Esophagus muscularis mucosa (tissue), 4 donors: ENCODE results near the gene SHISA8.

Source experiments
- EP300 ChIP-seq: sonication (generic); formaldehyde crosslinking; IDR thresholded peaks from one replicate; pipeline ENCODE4 v1.6.1; 2017; ENCODE audit warnings: antibody characterized with exemption
- POLR2A ChIP-seq: fragments of 450-650 bp; IDR thresholded peaks from one replicate; pipeline ENCODE4 v1.6.1; 2017; ENCODE audit warnings: antibody characterized with exemption, moderate library complexity, mild to moderate bottlenecking, low read depth
- POLR2AphosphoS5 ChIP-seq, 2 donors: sonication (generic); formaldehyde crosslinking; IDR thresholded peaks; one replicate each; pipeline ENCODE4 v1.6.1; 2017; ENCODE audit warnings: antibody characterized with exemption in 2 of 2
- TF ChIP-seq, protein P1 (sequence below), 3 experiments: fragments of 200-600 bp in 2 of 3; fragments of 450-650 bp in 1 of 3; sonication (generic) in 2 of 3; IDR thresholded peaks; one replicate each; pipeline ENCODE4 v1.5.1; 2017 to 2019; ENCODE audit warnings: antibody characterized with exemption in 3 of 3, mild to moderate bottlenecking in 2 of 3, moderate library complexity in 1 of 3

DNA sequence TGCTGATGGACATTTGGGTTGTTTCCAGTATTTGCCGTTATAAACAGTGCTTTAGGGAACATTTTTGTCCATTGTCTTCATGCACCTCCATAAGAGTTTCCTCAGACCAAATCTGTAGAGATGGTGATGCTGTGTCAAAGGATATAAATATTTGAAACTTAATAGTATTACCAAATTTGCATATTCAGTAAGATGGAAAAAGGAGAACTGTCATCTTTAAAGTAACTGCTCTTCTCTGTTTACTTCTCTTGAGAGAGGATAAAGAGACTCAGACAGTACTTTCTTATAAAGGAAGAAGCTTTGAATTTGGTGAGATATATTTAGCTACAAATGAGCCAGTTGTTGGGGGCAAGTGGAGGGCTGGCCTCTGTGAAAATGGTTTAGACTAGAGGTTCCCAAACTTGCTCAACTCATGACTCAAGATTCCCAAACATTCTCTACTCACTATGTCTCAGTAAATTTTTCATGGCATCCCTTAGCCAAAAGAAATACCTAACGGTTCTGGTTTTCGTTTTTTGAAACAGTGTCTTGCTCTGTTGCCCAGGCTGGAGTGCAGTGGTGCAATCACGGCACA, 26.2 kb downstream of the SHISA8 start:
- TF ChIP-seq POLR2A (no peak), POLR2AphosphoS5 (IDR thresholded peaks at IDR 0.05) (no peak), EP300 (no peak)
- TF ChIP-seq, protein P1, sequence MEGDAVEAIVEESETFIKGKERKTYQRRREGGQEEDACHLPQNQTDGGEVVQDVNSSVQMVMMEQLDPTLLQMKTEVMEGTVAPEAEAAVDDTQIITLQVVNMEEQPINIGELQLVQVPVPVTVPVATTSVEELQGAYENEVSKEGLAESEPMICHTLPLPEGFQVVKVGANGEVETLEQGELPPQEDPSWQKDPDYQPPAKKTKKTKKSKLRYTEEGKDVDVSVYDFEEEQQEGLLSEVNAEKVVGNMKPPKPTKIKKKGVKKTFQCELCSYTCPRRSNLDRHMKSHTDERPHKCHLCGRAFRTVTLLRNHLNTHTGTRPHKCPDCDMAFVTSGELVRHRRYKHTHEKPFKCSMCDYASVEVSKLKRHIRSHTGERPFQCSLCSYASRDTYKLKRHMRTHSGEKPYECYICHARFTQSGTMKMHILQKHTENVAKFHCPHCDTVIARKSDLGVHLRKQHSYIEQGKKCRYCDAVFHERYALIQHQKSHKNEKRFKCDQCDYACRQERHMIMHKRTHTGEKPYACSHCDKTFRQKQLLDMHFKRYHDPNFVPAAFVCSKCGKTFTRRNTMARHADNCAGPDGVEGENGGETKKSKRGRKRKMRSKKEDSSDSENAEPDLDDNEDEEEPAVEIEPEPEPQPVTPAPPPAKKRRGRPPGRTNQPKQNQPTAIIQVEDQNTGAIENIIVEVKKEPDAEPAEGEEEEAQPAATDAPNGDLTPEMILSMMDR (IDR thresholded peaks at IDR 0.05): no peak
